ENCODE results near the gene AIPL1.

- no peak for TF ChIP-seq CTCF (conservative IDR thresholded peaks at IDR 0.05; ENCODE audit: low read length)
- TF ChIP-seq EZH2phosphoT487 (IDR thresholded peaks at IDR 0.05; ENCODE audit: borderline replicate concordance, low read depth, low read length): no peak
Observed at GRCh38 chr17:6463616-6464445, 28.9 kb upstream of the AIPL1 start.
